ENCODE results near the gene NFATC3.
"Not testable (repeated sequence)": the region's sequence is repeated elsewhere in the genome, so short reads cannot be mapped to it uniquely, and the experiment has no call there.

NFATC3 gene

DNA sequence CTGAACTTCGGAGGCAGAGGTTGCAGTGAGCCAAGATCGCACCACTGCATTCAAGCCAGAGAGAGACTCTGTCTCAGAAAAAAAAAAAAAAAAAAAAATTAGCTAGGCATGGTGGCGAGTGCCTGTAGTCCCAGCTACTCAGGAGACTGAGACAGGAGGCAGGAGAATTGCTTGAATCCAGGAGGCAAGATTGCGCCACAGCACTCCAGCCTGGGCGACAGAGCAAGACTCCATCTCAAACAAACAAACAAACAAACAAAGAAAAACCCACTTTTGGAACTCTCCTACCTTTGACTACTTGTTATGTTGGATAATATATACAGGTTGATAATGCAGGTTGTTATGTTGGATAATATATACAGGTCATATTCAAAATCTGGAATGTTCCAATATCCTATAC lies 35.3 kb downstream of the NFATC3 start:
- not testable (repeated sequence) for DNase-seq

DNA sequence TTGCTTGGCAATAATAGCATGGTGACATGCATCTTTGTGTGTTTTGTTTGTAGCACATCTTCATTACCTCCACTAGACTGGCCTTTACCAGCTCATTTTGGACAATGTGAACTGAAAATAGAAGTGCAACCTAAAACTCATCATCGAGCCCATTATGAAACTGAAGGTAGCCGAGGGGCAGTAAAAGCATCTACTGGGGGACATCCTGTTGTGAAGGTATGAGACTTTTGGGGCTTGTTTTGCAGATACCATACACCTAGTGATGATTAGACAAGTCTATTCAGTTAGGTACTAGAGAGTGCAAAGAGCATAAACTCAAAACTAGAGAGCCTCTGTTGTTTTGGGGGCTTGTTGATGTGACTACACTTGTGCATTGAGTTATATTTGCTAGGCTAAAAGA lies 41.2 kb downstream of the NFATC3 start:
- no peak for DNase-seq

DNA sequence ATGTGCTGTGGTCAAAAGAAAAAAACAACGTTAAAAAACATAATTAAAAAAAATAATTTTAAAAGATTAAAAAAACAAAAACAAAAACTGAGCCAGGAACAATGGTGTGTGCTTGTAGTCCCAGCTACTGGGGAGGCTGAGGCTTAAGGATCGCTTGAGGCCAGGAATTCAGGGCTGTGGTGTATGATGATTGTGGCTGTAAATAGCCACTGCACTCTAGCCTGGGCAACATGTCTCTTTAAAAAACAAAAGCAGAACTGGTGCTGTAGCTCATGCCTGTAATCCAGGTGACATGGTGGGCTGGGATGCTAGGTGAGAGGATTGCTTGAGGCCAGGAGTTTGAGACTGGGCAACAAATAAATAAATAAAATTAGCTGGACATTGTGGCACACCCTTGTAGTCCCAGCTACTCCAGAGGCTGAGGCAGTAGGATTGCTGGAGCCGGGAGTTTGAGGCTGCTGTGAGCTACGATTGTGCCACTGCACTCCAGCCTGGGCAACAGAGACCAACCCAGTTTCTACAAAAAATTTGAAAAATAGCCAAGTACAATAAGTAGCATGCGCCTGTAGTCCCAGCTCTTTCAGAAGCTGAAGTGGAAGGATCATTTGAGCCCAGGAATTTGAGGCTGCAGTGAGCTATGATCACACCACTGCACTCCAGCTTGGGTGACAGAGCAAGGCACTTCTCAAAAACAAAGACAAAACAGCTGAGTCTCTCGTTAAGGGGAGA lies 43.6 kb downstream of the NFATC3 start:
- DNase-seq: no peak

DNA sequence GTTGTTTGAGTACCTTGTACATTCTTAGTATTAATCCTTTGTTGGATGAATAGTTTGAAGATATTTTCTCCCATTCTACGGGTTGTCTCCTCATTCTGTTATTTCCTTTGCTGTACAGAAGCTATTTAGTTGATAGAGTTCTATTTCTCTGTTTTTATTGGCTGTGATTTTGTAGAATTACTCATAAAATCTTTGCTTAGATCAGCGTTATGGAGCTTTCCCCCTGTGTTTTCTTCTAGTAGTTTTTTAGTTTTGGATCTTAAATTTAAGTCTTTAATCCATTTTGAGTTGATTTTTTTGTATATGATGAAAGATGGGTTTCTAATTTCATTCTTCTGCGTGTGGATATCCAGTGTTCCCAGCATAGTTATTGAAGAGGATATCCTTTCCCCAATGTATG lies 45.4 kb downstream of the NFATC3 start:
- DNase-seq: no peak

DNA sequence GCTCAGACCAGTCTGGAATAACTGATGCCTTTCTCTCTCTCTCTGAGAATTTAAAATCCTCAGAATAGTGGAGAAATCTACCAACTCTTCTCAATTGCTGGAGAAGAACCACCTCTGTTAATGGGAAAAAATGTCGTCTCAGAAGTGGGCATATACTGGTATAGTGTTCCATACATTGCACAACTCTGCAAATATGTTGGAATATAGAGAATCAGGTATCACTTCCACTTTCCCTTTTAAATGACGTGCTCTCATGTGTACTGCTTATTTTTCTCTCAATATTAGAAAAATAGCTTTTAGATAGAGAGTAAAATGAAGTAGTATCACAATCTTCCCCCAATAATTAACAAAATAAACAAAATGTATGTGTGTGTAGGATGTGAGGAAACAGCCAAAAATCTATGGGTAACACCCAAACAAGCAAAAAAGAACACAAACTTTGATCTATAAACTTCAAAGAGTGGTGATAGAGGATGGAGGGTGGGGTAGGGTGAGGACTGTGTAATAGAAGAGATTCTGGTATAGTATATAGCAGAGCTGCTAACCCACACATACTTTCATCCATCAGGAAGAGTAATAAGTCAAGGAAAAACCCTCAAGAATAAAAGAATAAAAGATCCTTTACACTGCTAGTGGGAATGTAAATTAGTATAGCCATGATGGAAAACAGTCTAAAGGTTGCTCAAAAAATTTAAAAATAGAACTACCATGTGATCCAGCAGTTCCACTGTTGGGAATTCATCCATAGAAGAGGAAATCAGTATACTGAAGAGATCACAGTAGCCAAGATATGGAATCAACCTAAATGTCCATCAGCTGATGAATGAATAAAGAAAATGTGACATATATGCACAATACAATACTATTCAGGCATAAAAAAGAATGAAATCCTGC lies 46.9 kb downstream of the NFATC3 start:
- peak; percentile 52 for DNase-seq

DNA sequence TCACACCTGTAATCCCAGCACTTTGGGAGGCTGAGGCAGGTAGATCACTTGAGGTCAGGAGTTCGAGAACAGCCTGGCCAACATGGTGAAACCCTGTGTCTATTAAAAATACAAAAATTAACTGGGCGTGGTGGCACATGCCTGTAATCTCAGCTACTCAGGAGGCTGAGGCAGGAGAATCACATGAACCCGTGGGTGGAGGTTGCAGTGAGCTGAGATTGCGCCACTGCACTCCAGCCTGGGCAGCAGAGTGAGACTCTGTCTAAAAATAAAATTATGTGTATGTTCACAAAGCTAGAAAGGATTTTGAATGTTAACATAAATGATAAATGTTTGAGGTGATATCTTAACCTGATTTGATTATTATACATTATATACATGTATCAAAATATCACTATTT lies 47.8 kb downstream of the NFATC3 start:
- not testable (repeated sequence) for DNase-seq

DNA sequence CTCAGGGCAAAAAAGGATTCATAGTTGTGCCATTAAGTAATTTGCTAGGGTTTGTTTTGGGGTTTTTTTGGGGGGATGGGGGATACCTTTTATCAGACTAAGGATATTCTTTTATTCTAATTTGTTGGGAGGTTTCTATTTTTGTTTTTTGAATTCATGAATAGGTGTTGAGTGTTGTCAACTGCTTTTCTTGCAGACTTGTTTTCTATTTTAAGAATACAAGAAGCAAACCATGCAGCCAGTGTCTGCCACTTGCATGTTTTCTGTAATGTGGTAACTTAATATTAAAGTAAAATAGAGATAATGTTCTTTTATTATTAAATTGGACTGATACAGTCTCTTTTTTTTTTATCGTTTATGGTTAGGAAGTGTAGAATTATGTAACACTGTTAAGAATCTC lies 49.5 kb downstream of the NFATC3 start:
- DNase-seq: no peak

DNA sequence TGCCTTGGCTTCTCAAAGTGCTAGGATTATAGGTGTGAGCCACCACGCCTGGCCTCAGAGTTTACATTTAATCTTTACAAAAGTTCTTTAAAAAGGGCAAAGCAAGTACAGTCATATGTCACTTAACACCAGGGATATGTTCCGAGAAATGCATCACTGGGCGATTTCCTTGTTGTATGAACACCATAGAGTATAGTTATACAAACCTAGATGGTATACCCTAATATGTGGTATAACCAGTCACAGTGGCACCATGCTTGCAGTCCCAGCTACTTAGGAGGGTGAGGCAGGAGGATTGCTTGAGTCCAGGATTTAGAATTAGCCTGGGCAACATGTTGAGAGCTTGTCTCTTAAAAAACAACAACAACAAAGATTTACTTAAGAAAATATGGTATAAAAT lies 51.3 kb downstream of the NFATC3 start:
- DNase-seq: no peak

DNA sequence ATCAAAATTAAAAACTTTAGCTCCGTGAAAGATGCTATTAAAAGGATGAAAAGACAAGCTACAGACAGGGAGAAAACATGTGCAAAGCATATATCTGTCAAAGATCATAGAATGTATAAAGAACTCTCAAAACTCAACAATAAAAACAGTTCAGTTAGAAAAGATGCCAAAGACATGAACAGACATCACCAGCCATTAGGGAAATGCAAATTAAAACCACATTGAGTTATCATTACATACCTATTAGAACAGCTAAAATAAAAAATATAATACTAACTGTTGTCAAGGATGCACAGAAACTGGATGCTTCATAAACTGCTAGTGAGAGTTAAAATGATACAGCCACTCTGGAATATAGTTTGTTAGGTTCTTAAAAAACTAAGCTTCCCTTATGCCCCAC lies 58.8 kb downstream of the NFATC3 start:
- DNase-seq: no peak

DNA sequence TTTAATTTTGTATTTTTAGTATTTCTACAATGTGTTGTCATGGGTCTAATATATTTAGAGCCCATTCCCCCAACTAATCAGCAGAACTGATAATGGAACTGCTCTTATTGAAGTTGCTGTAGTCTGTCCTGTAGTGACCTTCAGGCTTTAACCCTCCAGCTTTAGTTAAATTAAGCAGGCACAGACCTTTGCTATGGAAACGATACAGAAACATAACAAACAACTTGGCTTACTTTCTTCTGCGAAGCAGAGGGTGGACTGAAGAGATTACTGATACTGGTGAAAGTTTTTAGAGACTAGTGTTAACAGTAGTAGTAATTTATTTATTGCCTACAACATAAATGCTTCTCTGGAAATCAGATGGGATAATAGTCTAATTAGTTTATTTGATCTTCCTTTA lies 61.4 kb downstream of the NFATC3 start:
- peak; percentile 41 for DNase-seq

DNA sequence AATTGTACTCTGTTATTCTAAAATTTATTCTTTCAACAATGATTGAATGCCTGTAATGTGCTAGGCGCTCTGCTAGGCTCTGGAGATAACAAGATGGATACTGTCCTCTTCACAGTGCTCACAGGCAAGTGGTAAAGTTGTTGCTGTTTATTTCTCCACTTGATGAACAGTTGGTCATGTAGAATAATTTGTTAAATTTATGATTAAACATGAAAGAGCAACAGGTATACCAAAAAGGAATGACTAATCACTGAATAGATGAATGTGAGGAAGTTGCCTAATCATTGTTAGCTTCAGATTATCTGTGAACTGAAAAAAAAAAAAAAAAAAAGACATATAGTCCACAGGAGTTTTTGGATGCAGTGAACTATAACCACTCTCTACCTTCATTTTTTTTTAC lies 62.3 kb downstream of the NFATC3 start:
- no peak for DNase-seq

DNA sequence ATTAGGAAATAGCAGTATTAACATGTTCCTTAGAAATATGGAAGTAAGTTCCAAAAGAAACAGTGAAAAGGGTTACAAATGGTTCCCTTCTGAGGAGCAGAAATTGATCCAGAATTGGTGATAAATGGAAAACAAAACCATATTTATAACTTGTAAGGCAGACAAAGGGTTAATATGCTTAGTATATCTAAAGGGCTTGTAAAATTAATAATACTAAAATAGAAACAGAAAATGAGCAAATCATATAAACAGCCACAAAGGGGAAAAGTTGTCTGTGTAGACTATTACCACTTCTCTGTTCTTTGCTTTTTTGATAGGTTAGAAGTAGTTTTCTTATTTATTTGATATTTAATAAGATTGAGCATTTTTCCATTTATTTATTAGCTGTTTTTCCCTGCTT lies 64.4 kb downstream of the NFATC3 start:
- no peak for DNase-seq

DNA sequence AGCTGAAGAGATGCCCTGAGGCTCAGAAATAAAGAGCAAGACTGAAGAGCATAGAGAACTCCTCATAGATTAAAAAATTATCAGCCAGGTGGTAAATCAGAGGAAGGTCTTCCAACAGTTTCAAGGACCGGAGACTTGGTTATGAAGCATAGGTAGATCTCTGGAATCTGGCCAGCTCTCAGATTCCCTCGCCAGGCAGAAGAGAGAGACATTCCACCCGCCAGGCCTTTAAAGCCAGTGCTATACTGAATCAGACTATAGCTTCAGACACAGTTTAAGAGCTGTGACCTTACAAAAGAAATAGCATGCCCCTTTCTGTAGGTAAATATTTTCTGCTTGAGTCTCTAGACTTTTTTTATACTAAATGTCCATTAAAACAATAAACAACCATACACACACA lies 70.3 kb downstream of the NFATC3 start:
- DNase-seq: no peak

DNA sequence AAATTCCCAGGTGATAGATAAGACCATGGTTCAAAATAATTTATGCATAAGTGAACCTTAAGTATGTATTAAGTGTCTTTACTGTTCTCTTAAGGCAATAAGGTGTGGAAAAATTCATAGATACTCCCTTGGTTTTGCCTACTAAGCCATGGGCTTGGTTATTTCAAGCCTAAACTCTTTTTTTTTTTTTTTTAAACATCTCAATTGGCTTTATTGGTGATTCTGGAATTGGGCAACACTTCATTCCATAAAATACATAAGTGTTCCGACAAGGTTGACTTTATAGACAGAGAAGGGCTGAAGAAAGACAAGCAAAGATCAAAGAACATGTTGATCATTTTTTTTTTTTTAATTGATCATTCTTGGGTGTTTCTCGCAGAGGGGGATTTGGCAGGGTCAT lies 77.2 kb downstream of the NFATC3 start:
- DNase-seq: no peak

DNA sequence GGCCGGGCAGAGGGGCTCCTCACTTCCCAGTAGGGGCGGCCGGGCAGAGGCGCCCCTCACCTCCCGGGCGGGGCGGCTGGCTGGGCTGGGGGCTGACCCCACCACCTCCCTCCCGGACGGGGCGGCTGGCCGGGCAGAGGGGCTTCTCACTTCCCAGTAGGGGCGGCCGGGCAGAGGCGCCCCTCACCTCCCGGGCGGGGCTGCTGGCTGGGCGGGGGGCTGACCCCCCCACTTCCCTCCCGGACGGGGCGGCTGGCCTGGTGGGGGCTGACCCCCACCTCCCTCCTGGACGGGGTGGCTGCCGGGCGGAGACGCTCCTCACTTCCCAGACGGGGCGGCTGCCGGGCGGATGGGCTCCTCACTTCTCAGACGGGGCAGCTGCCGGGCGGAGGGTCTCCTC lies 78.1 kb downstream of the NFATC3 start:
- not testable (repeated sequence) for DNase-seq

DNA sequence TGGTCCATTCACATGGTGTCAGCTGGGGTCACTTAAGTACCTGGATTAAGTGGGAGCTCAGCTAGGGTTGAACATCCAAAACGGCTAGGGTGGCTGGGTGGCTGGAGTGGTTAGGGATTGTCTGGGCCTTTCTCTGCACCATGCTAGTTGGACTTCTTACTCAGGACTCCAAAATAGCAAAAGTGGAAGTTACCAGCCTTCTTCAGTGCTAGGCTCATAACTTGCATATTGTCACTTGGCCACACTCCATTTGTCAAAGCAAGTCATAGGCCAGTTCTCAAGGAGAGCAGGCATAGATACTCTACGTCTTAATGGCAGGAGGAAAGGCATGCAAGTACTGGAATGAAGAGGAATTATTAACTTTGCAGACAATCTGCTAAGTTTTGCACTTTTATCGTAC lies 81.1 kb downstream of the NFATC3 start:
- no peak for DNase-seq

DNA sequence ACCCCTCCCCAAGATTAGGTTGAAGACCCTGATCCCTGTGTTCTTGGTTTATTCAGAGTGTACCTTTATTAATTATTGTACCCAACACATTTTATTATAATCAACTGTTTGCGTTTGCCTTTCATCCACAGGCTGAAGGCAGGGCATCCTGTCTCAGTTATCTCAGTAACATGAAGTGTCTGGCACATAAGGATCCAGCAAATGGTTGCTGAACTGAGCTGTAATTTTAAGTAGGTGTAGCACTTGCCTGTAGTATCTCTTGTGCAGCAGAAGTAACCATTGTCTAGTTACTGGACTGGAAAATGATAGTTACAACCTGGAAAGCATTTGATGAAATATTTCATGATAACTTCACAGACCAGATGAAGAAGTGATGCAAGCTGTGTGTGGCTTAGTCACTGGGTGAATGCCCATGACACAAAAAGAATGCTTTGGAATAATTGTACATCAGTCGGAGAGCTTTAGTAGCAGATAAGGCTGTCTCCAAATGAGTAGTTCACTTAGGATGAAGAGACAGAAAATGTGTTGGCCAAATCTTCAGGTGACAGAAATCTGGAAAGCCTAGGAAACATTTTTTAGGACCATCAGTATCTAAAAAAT lies 94.1 kb downstream of the NFATC3 start:
- no peak for DNase-seq

DNA sequence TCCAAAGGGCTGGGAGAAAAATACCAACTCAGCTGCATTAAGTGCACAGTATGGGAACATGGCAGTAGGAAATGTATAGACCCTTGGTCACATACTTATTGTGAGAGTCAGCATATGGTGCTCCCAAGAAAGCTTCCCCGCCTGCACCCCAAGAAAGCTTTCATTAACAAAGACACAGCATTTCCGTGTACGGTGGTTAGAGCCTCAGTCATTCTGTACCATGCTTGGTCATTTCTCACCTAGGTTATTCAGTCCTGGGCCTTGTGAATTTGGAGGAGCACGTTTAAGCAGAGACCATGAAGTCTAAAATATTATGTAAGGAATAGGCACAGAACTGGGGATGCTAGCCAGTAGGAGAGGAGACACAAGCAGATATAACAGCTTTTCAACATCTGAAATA lies 94.7 kb downstream of the NFATC3 start:
- no peak for DNase-seq

DNA sequence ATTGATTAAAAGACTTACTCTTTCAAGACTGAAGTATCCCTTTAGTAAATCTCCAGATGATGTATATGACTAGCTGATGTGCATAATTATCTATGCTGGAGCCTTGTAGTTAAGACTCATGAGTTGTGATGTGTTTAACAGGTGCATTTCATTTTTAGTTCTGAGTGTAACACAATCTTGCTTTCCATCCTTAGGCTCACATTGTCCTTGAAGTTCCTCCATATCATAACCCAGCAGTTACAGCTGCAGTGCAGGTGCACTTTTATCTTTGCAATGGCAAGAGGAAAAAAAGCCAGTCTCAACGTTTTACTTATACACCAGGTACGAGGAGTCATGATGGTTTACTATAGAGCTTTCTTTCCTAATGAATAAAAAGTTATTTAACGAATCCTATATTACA lies 97.9 kb downstream of the NFATC3 start:
- no peak for DNase-seq

DNA sequence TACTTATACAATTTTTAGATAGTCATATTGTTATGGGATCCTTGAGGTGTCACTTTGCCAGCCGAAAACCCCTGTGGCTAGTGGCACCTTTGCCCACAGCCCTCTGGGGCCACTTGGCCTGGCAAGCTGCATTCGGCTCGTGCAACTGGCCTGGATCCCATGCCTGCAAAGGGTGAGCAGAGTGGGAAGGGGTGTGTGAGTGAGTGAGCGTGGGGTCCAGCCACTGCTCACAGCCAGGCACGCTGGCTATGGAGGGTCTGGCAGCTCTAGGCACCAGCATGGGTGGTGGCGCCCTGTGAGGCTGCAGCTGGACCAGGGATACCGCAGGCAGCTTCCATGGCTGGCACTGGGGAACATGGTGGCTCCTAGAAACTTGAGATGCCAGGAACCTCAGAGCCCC lies 101.7 kb downstream of the NFATC3 start:
- DNase-seq: no peak

DNA sequence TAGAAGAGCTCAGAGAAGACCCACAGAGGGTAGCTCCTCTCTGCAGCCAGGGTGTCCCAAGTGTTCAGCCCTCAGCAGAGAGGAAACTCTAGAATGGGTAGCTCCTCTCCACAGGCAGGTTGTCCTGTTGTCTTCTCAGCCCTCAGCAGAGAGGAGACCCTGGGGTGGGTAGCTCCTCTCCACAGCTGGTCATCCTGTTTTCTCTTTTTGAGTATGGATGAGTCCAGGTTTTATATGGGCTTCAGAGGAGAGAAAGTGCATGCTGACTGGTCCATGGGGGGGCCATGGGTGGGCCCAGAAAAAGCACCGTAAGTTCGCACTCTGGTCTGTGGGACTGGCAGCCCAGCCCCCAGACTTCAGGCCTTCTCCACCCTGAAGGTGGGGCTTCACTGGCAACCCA lies 102.3 kb downstream of the NFATC3 start:
- no peak for DNase-seq

DNA sequence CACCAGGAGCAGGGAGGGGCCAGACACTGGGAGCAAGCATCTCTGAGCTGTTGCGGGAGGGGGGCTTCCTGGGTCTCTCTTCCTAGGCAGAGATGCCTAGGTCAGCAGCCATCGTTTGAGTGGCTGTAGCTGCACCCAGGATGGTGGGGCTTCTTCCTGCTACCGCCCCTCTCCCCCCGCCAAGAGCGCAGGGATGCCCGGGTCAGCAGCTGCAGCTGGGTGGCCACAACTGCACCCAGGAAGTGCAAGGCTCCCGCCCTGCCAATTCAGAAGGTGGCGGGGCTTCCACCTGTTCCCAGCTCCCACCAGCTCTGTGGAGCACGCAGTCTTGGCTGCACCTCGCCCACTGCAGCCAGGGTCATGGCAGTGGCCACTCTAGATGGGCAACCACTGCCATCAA lies 103.0 kb downstream of the NFATC3 start:
- no peak for DNase-seq

DNA sequence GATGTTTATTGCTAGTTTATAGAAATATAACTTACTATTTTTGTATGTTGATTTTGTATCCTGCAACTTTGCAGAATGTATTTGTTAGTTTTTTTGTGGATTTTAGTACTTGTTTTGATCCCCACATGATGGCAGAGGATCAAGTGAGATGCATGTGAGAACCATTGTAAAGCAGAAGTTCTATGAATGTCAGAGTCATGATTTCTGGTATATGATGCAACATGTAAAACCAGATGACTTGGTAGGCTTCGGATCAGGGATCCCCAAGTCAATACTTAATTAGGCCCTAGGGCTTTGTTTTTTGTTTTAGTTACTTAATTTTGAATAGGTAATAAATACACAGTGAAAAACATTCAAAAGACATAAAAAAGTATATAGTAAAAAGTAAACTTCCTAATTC lies 104.9 kb downstream of the NFATC3 start:
- no peak for DNase-seq

Measured in CD4-positive, alpha-beta T cell treated with Interleukin-4 for 4 hours (primary cell).